HepG2 (cell line): ENCODE measurements around the gene PADI2. TPM values are rescaled to one million over a fixed set of nuclear protein-coding genes. Genes with fewer than 3 reads are reported as not detected.

Experiments
- ATAC-seq: fragments of 200-7000 bp; cut with Tn5 transposase; 3 replicates; pipeline ENCODE4 v1.9.1; 2020; ENCODE audit warnings: mild to moderate bottlenecking, moderate library complexity
- BruUV-seq: library from RNA; stranded (reverse); fragments of 400-500 nt; replicated peaks from 2 replicates; lab custom pipeline; 2021; lab: Mats Ljungman, UMichigan
- CTCF ChIA-PET: fragments of 300-600 bp; formaldehyde crosslinking; extraction: SDS; loops from one replicate; lab custom pipeline; 2021; ENCODE audit warnings: low total read pairs, inconsistent platforms, low intra/inter-chr PET ratio; lab: Yijun Ruan, JAX
- POLR2A ChIA-PET: fragments of 350-600 bp; sonication (Branson Sonifier 250); formaldehyde crosslinking; loops from one replicate; lab custom pipeline; 2020; ENCODE audit warnings: antibody characterized with exemption, inconsistent platforms; lab: Yijun Ruan, JAX
- DNase-seq: peaks from one replicate; pipeline ENCODE4 v3.0.0-alpha.2; 2015; ENCODE audit warnings: low spot score
- FAIRE-seq: peaks from 3 replicates; lab custom pipeline; 2011; peaks lifted over from hg19 to GRCh38; lab: Jason Lieb, UNC
- H2AFZ ChIP-seq: one replicate; pipeline ENCODE4 v1.6.1; 2011; ENCODE audit warnings: low read length, inconsistent platforms
- H3K27ac ChIP-seq: fragments of 300-600 bp; 3 replicates; pipeline ENCODE4 v1.8.0; 2011; ENCODE audit warnings: mixed run types, mild to moderate bottlenecking, mixed read lengths, low read length, inconsistent platforms; ENCODE audit not compliant: insufficient read depth; ENCODE audit errors: extremely low read length
- H3K27me3 ChIP-seq, 2 experiments: fragments of 200-600 bp in 1 of 2; 2 replicates in 1 of 2; 3 replicates in 1 of 2; pipeline versions ENCODE4 v1.6.0 to v1.8.0; 2011; ENCODE audit warnings: low read length in 2 of 2, mild to moderate bottlenecking in 2 of 2, moderate library complexity in 2 of 2, inconsistent platforms in 1 of 2; ENCODE audit not compliant: insufficient read depth in 2 of 2, control insufficient read depth in 1 of 2
- H3K36me3 ChIP-seq, 2 experiments: fragments of 200-600 bp in 1 of 2; replicated peaks in 1 of 2; 2 replicates in 1 of 2; 3 replicates in 1 of 2; pipeline versions ENCODE4 v1.5.1 to v1.8.0; 2011; ENCODE audit warnings: low read length in 2 of 2, inconsistent platforms in 1 of 2; ENCODE audit not compliant: insufficient read depth in 2 of 2, control insufficient read depth in 1 of 2
- H3K4me1 ChIP-seq: 2 replicates; pipeline ENCODE4 v1.5.1; 2012; ENCODE audit warnings: low read length, inconsistent platforms; ENCODE audit not compliant: insufficient read depth
- H3K4me2 ChIP-seq: 2 replicates; pipeline ENCODE4 v1.6.0; 2011; ENCODE audit warnings: low read depth, low read length, inconsistent platforms
- H3K4me3 ChIP-seq, 3 experiments: fragments of 200-600 bp in 1 of 3; sonication (generic), shearing (Covaris generic) in 1 of 3; replicated peaks in 1 of 3; 2 replicates each; pipeline ENCODE4 v1.5.1; 2011 to 2016; ENCODE audit warnings: low read length in 3 of 3, inconsistent platforms in 2 of 3, low read depth in 2 of 3, mild to moderate bottlenecking in 2 of 3, control low read depth in 1 of 3, mixed read lengths in 1 of 3; ENCODE audit not compliant: insufficient read depth in 1 of 3
- H3K79me2 ChIP-seq: one replicate; pipeline ENCODE4 v1.6.1; 2011; ENCODE audit warnings: low read length, inconsistent platforms; ENCODE audit not compliant: insufficient read depth
- H3K9ac ChIP-seq: 2 replicates; pipeline ENCODE4 v1.6.0; 2011; ENCODE audit warnings: mild to moderate bottlenecking, low read depth, low read length, inconsistent platforms; ENCODE audit not compliant: insufficient read depth
- H3K9me3 ChIP-seq: 2 replicates; pipeline ENCODE4 v1.5.1; 2012; ENCODE audit warnings: mild to moderate bottlenecking, low read length
- H4K20me1 ChIP-seq: 2 replicates; pipeline ENCODE4 v1.6.0; 2011; ENCODE audit warnings: inconsistent platforms, mild to moderate bottlenecking, low read length, moderate library complexity; ENCODE audit not compliant: insufficient read depth
- BCL3 ChIP-seq: sonication (generic); formaldehyde crosslinking; IDR thresholded peaks from 2 replicates; pipeline ENCODE4 v1.5.1; 2020; ENCODE audit warnings: mild to moderate bottlenecking, missing genetic modification reagents, moderate library complexity
- GTF2F1 ChIP-seq: fragments of 150-350 bp; IDR thresholded peaks from 2 replicates; pipeline ENCODE4 v1.6.1; 2014; ENCODE audit warnings: low read length
- KAT8 ChIP-seq: IDR thresholded peaks from 2 replicates; pipeline ENCODE4 v1.6.1; 2016; ENCODE audit warnings: missing genetic modification reagents, missing compliant biosample characterization
- PAX8 ChIP-seq: sonication (generic); formaldehyde crosslinking; IDR thresholded peaks from 2 replicates; pipeline ENCODE4 v1.8.0; 2022; ENCODE audit warnings: mild to moderate bottlenecking, missing genetic modification reagents, borderline replicate concordance
- RFX3 ChIP-seq: IDR thresholded peaks from 2 replicates; pipeline ENCODE4 v1.6.1; 2016; ENCODE audit warnings: missing biosample characterization, missing genetic modification reagents
- SKIL ChIP-seq: sonication (generic); formaldehyde crosslinking; IDR thresholded peaks from 2 replicates; pipeline ENCODE4 v1.8.0; 2022; ENCODE audit warnings: missing genetic modification reagents, mild to moderate bottlenecking, moderate library complexity, borderline replicate concordance
- ZBTB44 ChIP-seq: sonication (generic); formaldehyde crosslinking; IDR thresholded peaks from 2 replicates; pipeline ENCODE4 v1.4.0; 2020; ENCODE audit warnings: missing genetic modification reagents
- ZNF317 ChIP-seq: sonication (generic); formaldehyde crosslinking; IDR thresholded peaks from 2 replicates; pipeline ENCODE4 v1.5.0; 2020; ENCODE audit warnings: mild to moderate bottlenecking, missing genetic modification reagents
- ZNF318 ChIP-seq: sonication (generic); formaldehyde crosslinking; IDR thresholded peaks from 2 replicates; pipeline ENCODE4 v1.4.0; 2020; ENCODE audit warnings: mild to moderate bottlenecking, missing genetic modification reagents
- whole genome bisulfite sequencing: methylation state at CpG from one replicate; pipeline ENCODE4 v1.1.6; 2017; ENCODE audit warnings: low lambda C conversion rate; 5-methylcytosine and 5-hydroxymethylcytosine counted together
- in situ Hi-C: cut with HindIII; loops from 2 replicates; pipeline ENCODE4 v1.10.0; 2017; ENCODE audit warnings: low pct_unique_long_range_greater_than_20kb; ENCODE audit not compliant: extremely low pct_ligation_motif_present
- intact Hi-C: fragments of 100-400 bp; cut with micrococcal nuclease; formaldehyde crosslinking; loops from one replicate; pipeline ENCODE4 v1.10.0; 2022; ENCODE audit not compliant: unreplicated experiment
- polyA plus RNA-seq, 8 experiments: library from polyadenylated mRNA; depleted of rRNA in 3 of 8; stranded (reverse) in 7 of 8; unstranded in 1 of 8; fragments of >200 nt; fragmentation: Illumina TruSeq in 4 of 8; extraction: Trizol in 4 of 8; gene quantifications; 2 replicates each; pipeline versions ENCODE4 v1.2.1 to v1.2.3, GENCODE V29; 2011 to 2016; ENCODE audit warnings: low read depth in 4 of 8, missing spikeins in 1 of 8, mixed read lengths in 1 of 8; ENCODE audit not compliant: insufficient read depth in 1 of 8
- total RNA-seq, 5 experiments: library from RNA; depleted of rRNA; stranded (reverse); fragments of >200 nt; fragmentation: Illumina TruSeq; extraction: Trizol; gene quantifications; 2 replicates each; pipeline ENCODE4 v1.2.3, GENCODE V29; 2016; ENCODE audit warnings: low read depth in 1 of 5

The PADI2 gene
- total and polyA plus RNA-seq, 2 of the 13 experiments (the other 11 are each of a cell fraction or from before 2014, with no cell fraction given), result not detected

GRCh38 chr1:17123196-17124045 lies 4.2 kb upstream of the PADI2 start:
- no peaks in the 10 kb centered on the region for H3K79me2 ChIP-seq
- H4K20me1 ChIP-seq, result no peaks in the 10 kb centered on the region
- ChIA-PET POLR2A (no interaction called here), CTCF (no interaction called here)
- in situ Hi-C loops (loop anchor here (5.0 kb wide), 1 partner anchor 214 kb away; no protein-coding TSS in a partner anchor), intact Hi-C loops (loop anchor here (2.0 kb wide), 1 partner anchor 213 kb away; no protein-coding TSS in a partner anchor)
- no peak overlapping the region for H3K4me3 ChIP-seq
- no peak overlapping the region for H3K4me2 ChIP-seq
- no peak overlapping the region for H3K9ac ChIP-seq
- no TSS peak for BruUV-seq
- H3K36me3 ChIP-seq, result no peaks in the 10 kb centered on the region
- H3K27me3 ChIP-seq, result peaks cover 2 to 4% of the 10 kb centered on the region in 2 experiments; a peak in 1 of 5 replicates
- ATAC-seq, result no peak
- no peak for DNase-seq
- no peak for FAIRE-seq
- WGBS, result 45% methylated on average over 11 of the region's 14 CpGs
- H3K27ac ChIP-seq, result no peak overlapping the region
- no peak overlapping the region for H2AFZ ChIP-seq
- peaks cover 26% of the 10 kb centered on the region for H3K4me1 ChIP-seq
- no peaks in the 10 kb centered on the region for H3K9me3 ChIP-seq
- TF ChIP-seq ZNF318 (CRISPR knock-in tag) (no peak), ZBTB44 (CRISPR knock-in tag) (no peak), BCL3 (CRISPR knock-in tag) (no peak), RFX3 (CRISPR knock-in tag) (no peak), SKIL (CRISPR knock-in tag) (no peak), ZNF317 (CRISPR knock-in tag) (no peak), KAT8 (CRISPR knock-in tag) (no peak), PAX8 (CRISPR knock-in tag) (no peak), GTF2F1 (no peak)
